ENCODE data around the gene SCGB1D1. TPM values are rescaled to one million over a fixed set of nuclear protein-coding genes. Genes with fewer than 3 reads are reported as not detected.

Gene SCGB1D1
- total and polyA plus RNA-seq, 2 experiments from 2014 or later: not detected

- no peaks in the 10 kb centered on the region for H3K4me1 ChIP-seq (ENCODE audit: insufficient read depth)
- no peak for DNase-seq
- H3K4me2 ChIP-seq (ENCODE audit: unreplicated experiment): no peak overlapping the region
- TF ChIP-seq EZH2 (IDR thresholded peaks at IDR 0.05; ENCODE audit: insufficient read depth, poor library complexity, severe bottlenecking): no peak
- TF ChIP-seq EZH2phosphoT487 (IDR thresholded peaks at IDR 0.05; ENCODE audit: insufficient read depth, low read depth): no peak
- H2AFZ ChIP-seq: no peak overlapping the region
- H3K79me2 ChIP-seq (ENCODE audit: insufficient read depth): no peaks in the 10 kb centered on the region
- in situ Hi-C loops (cut with MboI): no loop called here
- no peak overlapping the region for H3K27ac ChIP-seq
- H3K4me3 ChIP-seq: no peak overlapping the region
- no peaks in the 10 kb centered on the region for H3F3A ChIP-seq (ENCODE audit: insufficient read depth)
- no peaks in the 10 kb centered on the region for H3K27me3 ChIP-seq (replicated peaks; ENCODE audit: insufficient read depth)
- WGBS, 2 experiments (ENCODE audit: low coverage in 1 of 2, low lambda C conversion rate in 2 of 2, missing lambda C conversion rate in 2 of 2): 91 to 94% methylated on average over 10 of the region's 10 CpGs
- no peak overlapping the region for H3K9ac ChIP-seq
- no peaks in the 10 kb centered on the region for H3K9me2 ChIP-seq (ENCODE audit: insufficient read depth)
- no peaks in the 10 kb centered on the region for H3K9me3 ChIP-seq (ENCODE audit: low read depth)
- H3K36me3 ChIP-seq (ENCODE audit: low read depth): 0 out of 2 replicates have a peak, but pooled peaks cover 3% of the 10 kb centered on the region
- no peaks in the 10 kb centered on the region for H4K20me1 ChIP-seq (ENCODE audit: insufficient read depth)
Observed at GRCh38 chr11:62150887-62151736, 38.9 kb upstream of the SCGB1D1 start.

GRCh38 chr11:62151737-62152102, 38.3 kb upstream of the SCGB1D1 start:
- H4K20me1 ChIP-seq (ENCODE audit: insufficient read depth): no peaks in the 10 kb centered on the region
- 95 to 96% methylated on average over 9 of the region's 9 CpGs for WGBS, 2 experiments (ENCODE audit: low coverage in 1 of 2, low lambda C conversion rate in 2 of 2, missing lambda C conversion rate in 2 of 2)
- H3K36me3 ChIP-seq (ENCODE audit: low read depth): 0 out of 2 replicates have a peak, but pooled peaks cover 3% of the 10 kb centered on the region
- H2AFZ ChIP-seq: no peak overlapping the region
- H3K27me3 ChIP-seq (replicated peaks; ENCODE audit: insufficient read depth): no peaks in the 10 kb centered on the region
- H3K9ac ChIP-seq: no peak overlapping the region
- TF ChIP-seq EZH2 (IDR thresholded peaks at IDR 0.05; ENCODE audit: insufficient read depth, poor library complexity, severe bottlenecking): no peak
- TF ChIP-seq EZH2phosphoT487 (IDR thresholded peaks at IDR 0.05; ENCODE audit: insufficient read depth, low read depth): no peak
- H3K79me2 ChIP-seq (ENCODE audit: insufficient read depth): no peaks in the 10 kb centered on the region
- H3K4me2 ChIP-seq (ENCODE audit: unreplicated experiment): no peak overlapping the region
- no peak overlapping the region for H3K27ac ChIP-seq
- no peaks in the 10 kb centered on the region for H3K9me3 ChIP-seq (ENCODE audit: low read depth)
- no peak for DNase-seq
- H3K4me3 ChIP-seq: no peak overlapping the region
- no peaks in the 10 kb centered on the region for H3K9me2 ChIP-seq (ENCODE audit: insufficient read depth)
- in situ Hi-C loops (cut with MboI): no loop called here
- no peaks in the 10 kb centered on the region for H3K4me1 ChIP-seq (ENCODE audit: insufficient read depth)
- H3F3A ChIP-seq (ENCODE audit: insufficient read depth): no peaks in the 10 kb centered on the region

GRCh38 chr11:62152245-62153086, 37.5 kb upstream of the SCGB1D1 start:
- Histone ChIP-seq H3F3A (ENCODE audit: insufficient read depth) (no peaks in the 10 kb centered on the region), H3K79me2 (ENCODE audit: insufficient read depth) (no peaks in the 10 kb centered on the region), H3K4me1 (ENCODE audit: insufficient read depth) (no peaks in the 10 kb centered on the region), H3K9me2 (ENCODE audit: insufficient read depth) (no peaks in the 10 kb centered on the region), H2AFZ (no peak overlapping the region), H3K9me3 (ENCODE audit: low read depth) (no peaks in the 10 kb centered on the region), H3K9ac (no peak overlapping the region), H3K36me3 (ENCODE audit: low read depth) (0 out of 2 replicates have a peak, but pooled peaks cover 3% of the 10 kb centered on the region), H4K20me1 (ENCODE audit: insufficient read depth) (no peaks in the 10 kb centered on the region), H3K4me2 (ENCODE audit: unreplicated experiment) (no peak overlapping the region), H3K27ac (no peak overlapping the region), H3K4me3 (no peak overlapping the region), H3K27me3 (replicated peaks; ENCODE audit: insufficient read depth) (no peaks in the 10 kb centered on the region)
- DNase-seq: no peak
- TF ChIP-seq EZH2 (IDR thresholded peaks at IDR 0.05; ENCODE audit: insufficient read depth, poor library complexity, severe bottlenecking) (no peak), EZH2phosphoT487 (IDR thresholded peaks at IDR 0.05; ENCODE audit: insufficient read depth, low read depth) (no peak)
- WGBS, 2 experiments (ENCODE audit: low coverage in 1 of 2, low lambda C conversion rate in 2 of 2, missing lambda C conversion rate in 2 of 2): 95 to 96% methylated on average over 14 of the region's 14 CpGs
- in situ Hi-C loops (cut with MboI): no loop called here

- Histone ChIP-seq H3K9me3 (ENCODE audit: low read depth) (no peaks in the 10 kb centered on the region), H3K4me2 (ENCODE audit: unreplicated experiment) (no peak overlapping the region), H3K9me2 (ENCODE audit: insufficient read depth) (no peaks in the 10 kb centered on the region), H3K4me1 (ENCODE audit: insufficient read depth) (no peaks in the 10 kb centered on the region), H3K4me3 (no peak overlapping the region), H4K20me1 (ENCODE audit: insufficient read depth) (no peaks in the 10 kb centered on the region), H3K27ac (no peak overlapping the region), H3K79me2 (ENCODE audit: insufficient read depth) (no peaks in the 10 kb centered on the region), H3F3A (ENCODE audit: insufficient read depth) (no peaks in the 10 kb centered on the region), H3K9ac (no peak overlapping the region), H2AFZ (no peak overlapping the region), H3K27me3 (replicated peaks; ENCODE audit: insufficient read depth) (no peaks in the 10 kb centered on the region), H3K36me3 (ENCODE audit: low read depth) (0 out of 2 replicates have a peak, but pooled peaks cover 3% of the 10 kb centered on the region)
- TF ChIP-seq EZH2 (IDR thresholded peaks at IDR 0.05; ENCODE audit: insufficient read depth, poor library complexity, severe bottlenecking): no peak
- in situ Hi-C loops (cut with MboI): no loop called here
- DNase-seq: no peak
- WGBS, 2 experiments (ENCODE audit: low coverage in 1 of 2, low lambda C conversion rate in 2 of 2, missing lambda C conversion rate in 2 of 2): 99 to 100% methylated on average over 2 of the region's 2 CpGs
Observed at GRCh38 chr11:62153087-62153395, 37.0 kb upstream of the SCGB1D1 start.
